Body of pancreas (tissue), 4 donors: ENCODE results near the gene VKORC1L1. TPM values are rescaled to one million over a fixed set of nuclear protein-coding genes. Genes with fewer than 3 reads are reported as not detected.
"Not testable (repeated sequence)": the region's sequence is repeated elsewhere in the genome, so short reads cannot be mapped to it uniquely, and the experiment has no call there.

Source experiments
- ATAC-seq: fragments of 150-250 bp; one replicate; pipeline ENCODE4 v1.9.1; 2016
- DNase-seq, 4 donors: peaks; one replicate each; pipeline ENCODE4 v3.0.0-alpha.2; 2019
- H3K27ac ChIP-seq, 4 donors: fragments of 200-600 bp; sonication (generic); 1 replicate in 3 of 4; 2 replicates in 1 of 4; pipeline versions ENCODE4 v1.5.1 to v1.6.1; 2016 to 2019; ENCODE audit warnings: mild to moderate bottlenecking in 1 of 4, mixed read lengths in 1 of 4, moderate library complexity in 1 of 4
- H3K27me3 ChIP-seq, 2 donors: fragments of 200-600 bp; sonication (generic); one replicate each; pipeline ENCODE4 v1.6.0; 2016; ENCODE audit warnings: mild to moderate bottlenecking in 1 of 2
- H3K36me3 ChIP-seq, 2 donors: fragments of 200-600 bp; sonication (generic); replicated peaks in 1 of 2; 2 replicates each; pipeline ENCODE4 v1.5.1; 2016; ENCODE audit warnings: low read depth in 2 of 2; ENCODE audit not compliant: insufficient read depth in 1 of 2
- H3K4me1 ChIP-seq: fragments of 200-600 bp; sonication (generic); one replicate; pipeline ENCODE4 v1.6.0; 2016
- H3K4me3 ChIP-seq, 2 donors: fragments of 200-600 bp; sonication (generic); 1 replicate in 1 of 2; 2 replicates in 1 of 2; pipeline ENCODE4 v1.5.1; 2016 to 2019
- H3K9me3 ChIP-seq, 3 donors: fragments of 200-600 bp; sonication (generic); 1 replicate in 2 of 3; 2 replicates in 1 of 3; pipeline ENCODE4 v1.5.1; 2016
- CTCF ChIP-seq, 7 experiments: fragments of 450-650 bp in 4 of 7; fragments of 200-600 bp in 3 of 7; sonication (generic) in 3 of 7; IDR thresholded peaks; one replicate each; pipeline ENCODE4 v1.5.1; 2016 to 2019; ENCODE audit warnings: antibody characterized with exemption in 7 of 7
- POLR2A ChIP-seq, 3 donors: fragments of 450-650 bp; IDR thresholded peaks; one replicate each; pipeline ENCODE4 v1.6.1; 2016; ENCODE audit warnings: antibody characterized with exemption in 3 of 3, mild to moderate bottlenecking in 2 of 3
- WGBS, 2 donors: methylation state at CpG; one replicate each; pipeline ENCODE4 v1.1.5; 2017; 5-methylcytosine and 5-hydroxymethylcytosine counted together
- intact Hi-C: fragments of 100-400 bp; cut with DNase I; formaldehyde crosslinking; loops from one replicate; pipeline ENCODE4 v1.15.1; 2023
- total RNA-seq, 2 donors: library from RNA; depleted of rRNA; stranded (reverse); fragments of >200 nt; gene quantifications; one replicate each; pipeline ENCODE4 v1.1.0, GENCODE V29; 2016

VKORC1L1 gene
- total RNA-seq, 2 donors from 2014 or later, result 9.9 to 18.8 TPM

GRCh38 chr7:65988084-65988483, 115.2 kb downstream of the VKORC1L1 start:
- no peak for DNase-seq
- no peaks in the 10 kb centered on the region for H3K9me3 ChIP-seq
- H3K27ac ChIP-seq, result no peak overlapping the region
- WGBS, 2 donors, result 83 to 88% methylated on average over 4 of the region's 4 CpGs
- TF ChIP-seq CTCF (IDR thresholded peaks at IDR 0.05) (no peak), POLR2A (IDR thresholded peaks at IDR 0.05) (no peak)
- no peaks in the 10 kb centered on the region for H3K4me1 ChIP-seq
- intact Hi-C loops, result no loop called here
- no peak overlapping the region for H3K4me3 ChIP-seq
- no peaks in the 10 kb centered on the region for H3K27me3 ChIP-seq
- no peak for ATAC-seq
- H3K36me3 ChIP-seq, result no peaks in the 10 kb centered on the region

GRCh38 chr7:65988503-65988902, 115.6 kb downstream of the VKORC1L1 start:
- WGBS, 2 donors, result 94% methylated on average over 1 of the region's 1 CpG

GRCh38 chr7:65989694-65990080, 116.8 kb downstream of the VKORC1L1 start:
- Histone ChIP-seq H3K4me1 (no peaks in the 10 kb centered on the region), H3K27me3 (no peaks in the 10 kb centered on the region), H3K9me3 (no peaks in the 10 kb centered on the region), H3K27ac (no peak overlapping the region), H3K36me3 (no peaks in the 10 kb centered on the region), H3K4me3 (no peak overlapping the region)
- ATAC-seq (no peak), DNase-seq (no peak)
- intact Hi-C loops, result no loop called here
- TF ChIP-seq POLR2A (IDR thresholded peaks at IDR 0.05) (no peak), CTCF (IDR thresholded peaks at IDR 0.05) (no peak)
- WGBS, 2 donors, result 68 to 76% methylated on average over 3 of the region's 3 CpGs

More at GRCh38 chr7:65988503-65988902, 115.6 kb downstream of the VKORC1L1 start:
- DNase-seq, intact Hi-C loops, H3K4me3 ChIP-seq, H3K9me3 ChIP-seq, H3K4me1 ChIP-seq, H3K27ac ChIP-seq, H3K36me3 ChIP-seq, ATAC-seq, H3K27me3 ChIP-seq: not testable (repeated sequence)

- DNase-seq, ATAC-seq, H3K9me3 ChIP-seq, H3K27ac ChIP-seq, intact Hi-C loops, H3K27me3 ChIP-seq, H3K4me1 ChIP-seq, H3K4me3 ChIP-seq, H3K36me3 ChIP-seq: not testable (repeated sequence)
- WGBS, 2 donors, result 93 to 94% methylated on average over 5 of the region's 5 CpGs
These were observed 119.0 kb downstream of the VKORC1L1 start for GRCh38 chr7:65991829-65992228.

- Histone ChIP-seq H3K9me3 (no peaks in the 10 kb centered on the region), H3K27ac (no peak overlapping the region)
- DNase-seq, result no peak
These were observed 119.7 kb downstream of the VKORC1L1 start for GRCh38 chr7:65992526-65992925.

GRCh38 chr7:65994984-65995383, 122.1 kb downstream of the VKORC1L1 start:
- ATAC-seq, H3K27ac ChIP-seq, DNase-seq, H3K36me3 ChIP-seq, H3K4me3 ChIP-seq, H3K27me3 ChIP-seq, H3K9me3 ChIP-seq, H3K4me1 ChIP-seq, intact Hi-C loops: not testable (repeated sequence)
- 14 to 55% methylated on average over 1 of the region's 1 CpG for WGBS, 2 donors

More at GRCh38 chr7:65992526-65992925, 119.7 kb downstream of the VKORC1L1 start:
- no peaks in the 10 kb centered on the region for H3K36me3 ChIP-seq
- TF ChIP-seq CTCF (IDR thresholded peaks at IDR 0.05) (no peak), POLR2A (IDR thresholded peaks at IDR 0.05) (no peak)
- no peaks in the 10 kb centered on the region for H3K4me1 ChIP-seq
- WGBS, 2 donors, result 84 to 89% methylated on average over 4 of the region's 4 CpGs
- no peak overlapping the region for H3K4me3 ChIP-seq
- H3K27me3 ChIP-seq, result no peaks in the 10 kb centered on the region
- intact Hi-C loops, result no loop called here
- ATAC-seq, result no peak

GRCh38 chr7:66000823-66001417, 128.0 kb downstream of the VKORC1L1 start:
- H3K27ac ChIP-seq, H3K4me3 ChIP-seq, H3K4me1 ChIP-seq, intact Hi-C loops, DNase-seq, H3K9me3 ChIP-seq, ATAC-seq, H3K36me3 ChIP-seq, H3K27me3 ChIP-seq: not testable (repeated sequence)
- WGBS, 2 donors, result 75 to 88% methylated on average over 1 of the region's 5 CpGs

- H3K36me3 ChIP-seq, intact Hi-C loops, DNase-seq, H3K27ac ChIP-seq, H3K27me3 ChIP-seq, H3K9me3 ChIP-seq, H3K4me1 ChIP-seq, ATAC-seq, H3K4me3 ChIP-seq: not testable (repeated sequence)
- WGBS, 2 donors, result 71 to 73% methylated on average over 4 to 8 of the region's 8 CpGs
These were observed 132.3 kb downstream of the VKORC1L1 start for GRCh38 chr7:66005115-66005671.
